GM23338 (cell line): ENCODE measurements around the gene SHROOM2. TPM values are rescaled to one million over a fixed set of nuclear protein-coding genes. Genes with fewer than 3 reads are reported as not detected.

Source experiments
- ATAC-seq: fragments of 200-7000 bp; cut with Tn5 transposase; 3 replicates; pipeline ENCODE4 v1.9.1; 2020
- DNase-seq: peaks from one replicate; pipeline ENCODE4 v3.0.0-alpha.2; 2015; ENCODE audit warnings: low spot score
- H2AFZ ChIP-seq: fragments of 200-600 bp; sonication (generic); 2 replicates; pipeline ENCODE4 v1.8.0; 2016; ENCODE audit warnings: antibody characterized with exemption, mild to moderate bottlenecking, moderate library complexity
- H3F3A ChIP-seq: fragments of 200-600 bp; sonication (generic); replicated peaks from 2 replicates; pipeline ENCODE4 v1.8.0; 2017; ENCODE audit warnings: antibody characterized with exemption, mixed run types, low read depth
- H3K27ac ChIP-seq: fragments of 200-600 bp; sonication (generic); 2 replicates; pipeline ENCODE4 v1.6.1; 2016; ENCODE audit warnings: low read depth
- H3K27me3 ChIP-seq: fragments of 200-600 bp; sonication (generic); 2 replicates; pipeline ENCODE4 v1.8.0; 2016; ENCODE audit warnings: mild to moderate bottlenecking, mixed run types, moderate library complexity; ENCODE audit not compliant: insufficient read depth
- H3K36me3 ChIP-seq: fragments of 200-600 bp; sonication (generic); 2 replicates; pipeline ENCODE4 v1.8.0; 2016; ENCODE audit warnings: mild to moderate bottlenecking; ENCODE audit not compliant: insufficient read depth
- H3K4me1 ChIP-seq: fragments of 200-600 bp; sonication (generic); 2 replicates; pipeline ENCODE4 v1.8.0; 2016; ENCODE audit warnings: mild to moderate bottlenecking, moderate library complexity; ENCODE audit not compliant: insufficient read depth
- H3K4me2 ChIP-seq: fragments of 200-600 bp; sonication (generic); 2 replicates; pipeline ENCODE4 v1.7.1; 2017; ENCODE audit warnings: mixed run types
- H3K4me3 ChIP-seq: fragments of 200-600 bp; sonication (generic); 2 replicates; pipeline ENCODE4 v1.6.1; 2016; ENCODE audit warnings: mixed run types
- H3K79me2 ChIP-seq: fragments of 200-600 bp; sonication (generic); replicated peaks from 2 replicates; pipeline ENCODE4 v1.8.0; 2017; ENCODE audit warnings: mild to moderate bottlenecking; ENCODE audit not compliant: insufficient read depth
- H3K9me2 ChIP-seq: fragments of 200-600 bp; sonication (generic); 2 replicates; pipeline ENCODE4 v1.8.0; 2017; ENCODE audit not compliant: insufficient read depth
- H4K20me1 ChIP-seq: fragments of 200-600 bp; sonication (generic); replicated peaks from 2 replicates; pipeline ENCODE4 v1.8.0; 2017; ENCODE audit warnings: mild to moderate bottlenecking; ENCODE audit not compliant: insufficient read depth
- H3K27ac Mint-ChIP-seq: 2 replicates; pipeline ENCODE4 v1.8.0; 2020; ENCODE audit warnings: inconsistent platforms, mild to moderate bottlenecking, moderate library complexity, mixed read lengths
- H3K27me3 Mint-ChIP-seq: 3 replicates; pipeline ENCODE4 v1.8.0; 2022; ENCODE audit warnings: low read depth, mild to moderate bottlenecking, moderate library complexity, mixed read lengths, inconsistent platforms; ENCODE audit not compliant: insufficient read depth, poor library complexity
- H3K36me3 Mint-ChIP-seq: 3 replicates; pipeline ENCODE4 v1.8.0; 2021; ENCODE audit warnings: low read depth, mild to moderate bottlenecking, inconsistent platforms, moderate library complexity, mixed read lengths
- H3K4me1 Mint-ChIP-seq: 3 replicates; pipeline ENCODE4 v1.8.0; 2020; ENCODE audit warnings: mild to moderate bottlenecking, inconsistent platforms, mixed read lengths
- H3K4me3 Mint-ChIP-seq: 3 replicates; pipeline ENCODE4 v1.8.0; 2021; ENCODE audit warnings: moderate library complexity, mild to moderate bottlenecking, inconsistent platforms, mixed read lengths
- H3K9me3 Mint-ChIP-seq: 3 replicates; pipeline ENCODE4 v1.8.0; 2020; ENCODE audit warnings: moderate library complexity, mild to moderate bottlenecking, inconsistent platforms, mixed read lengths
- CREB1 ChIP-seq: fragments of 250-450 bp; sonication (Bioruptor Pico); IDR thresholded peaks from 2 replicates; pipeline ENCODE4 v1.5.0; 2020; ENCODE audit warnings: low read depth, mild to moderate bottlenecking, moderate library complexity
- CTCF ChIP-seq, 2 experiments: fragments of 200-600 bp in 1 of 2; sonication (generic) in 1 of 2; conservative IDR thresholded peaks; 2 replicates each; pipeline versions ENCODE4 v1.5.1 to v1.6.1; 2016 to 2017; ENCODE audit warnings: antibody characterized with exemption in 2 of 2, low read depth in 2 of 2, mild to moderate bottlenecking in 2 of 2, moderate library complexity in 1 of 2
- ETS1 ChIP-seq: IDR thresholded peaks from 2 replicates; pipeline ENCODE4 v1.6.1; 2016; ENCODE audit warnings: antibody characterized with exemption
- EZH2 ChIP-seq: fragments of 200-600 bp; sonication (generic); IDR thresholded peaks from one replicate; pipeline ENCODE4 v1.8.0; 2017; ENCODE audit warnings: antibody characterized with exemption, mild to moderate bottlenecking, low read depth; ENCODE audit not compliant: unreplicated experiment
- EZH2phosphoT487 ChIP-seq: fragments of 200-600 bp; sonication (generic); IDR thresholded peaks from one replicate; pipeline ENCODE4 v1.8.1; 2018; ENCODE audit warnings: antibody characterized with exemption; ENCODE audit not compliant: unreplicated experiment
- JUNB ChIP-seq: IDR thresholded peaks from one replicate; pipeline ENCODE4 v1.6.1; 2016; ENCODE audit warnings: antibody characterized with exemption; ENCODE audit not compliant: unreplicated experiment
- NANOG ChIP-seq: IDR thresholded peaks from 2 replicates; pipeline ENCODE4 v1.6.1; 2016; ENCODE audit warnings: antibody characterized with exemption, borderline replicate concordance
- STAT1 ChIP-seq: IDR thresholded peaks from one replicate; pipeline ENCODE4 v1.6.1; 2016; ENCODE audit warnings: antibody characterized with exemption; ENCODE audit not compliant: unreplicated experiment
- ZNF114 ChIP-seq: fragments of 250-450 bp; sonication (Bioruptor Pico); IDR thresholded peaks from 2 replicates; pipeline ENCODE4 v1.5.0; 2020; ENCODE audit warnings: mild to moderate bottlenecking, moderate library complexity
- ZNF331 ChIP-seq: fragments of 250-450 bp; sonication (Bioruptor Pico); IDR thresholded peaks from 2 replicates; pipeline ENCODE4 v1.5.0; 2020; ENCODE audit warnings: low read depth, mild to moderate bottlenecking, moderate library complexity
- ZNF462 ChIP-seq: fragments of 250-450 bp; sonication (Bioruptor Pico); IDR thresholded peaks from 2 replicates; pipeline ENCODE4 v1.5.0; 2020; ENCODE audit warnings: mild to moderate bottlenecking, moderate library complexity
- polyA plus RNA-seq: library from polyadenylated mRNA; unstranded; fragments of >200 nt; fragmentation: Nextera tagmentation; extraction: Ambion mirVana; gene quantifications from 2 replicates; pipeline ENCODE4 v1.2.1, GENCODE V29; 2016
- total RNA-seq: library from RNA; depleted of rRNA; stranded (reverse); fragments of >200 nt; shearing (Covaris generic); gene quantifications from 2 replicates; pipeline ENCODE4 v1.2.3, GENCODE V29; 2014

SHROOM2 gene
- total and polyA plus RNA-seq, 2 experiments from 2014 or later, result 3.5 to 15.8 TPM

GRCh38 chrX:9895225-9895912 lies 109.1 kb downstream of the SHROOM2 start:
- Histone ChIP-seq H3K79me2 (no peaks in the 10 kb centered on the region), H3K27me3 (no peaks in the 10 kb centered on the region), H3K9me2 (no peaks in the 10 kb centered on the region), H3K36me3 (no peaks in the 10 kb centered on the region), H2AFZ (no peak overlapping the region), H3F3A (no peaks in the 10 kb centered on the region), H4K20me1 (no peaks in the 10 kb centered on the region), H3K4me1 (no peaks in the 10 kb centered on the region), H3K4me3 (no peak overlapping the region), H3K4me2 (no peak overlapping the region), H3K27ac (no peak overlapping the region)
- peaks cover 9% of the 10 kb centered on the region for H3K36me3 Mint-ChIP-seq
- H3K27ac Mint-ChIP-seq, result no peak overlapping the region
- no peak overlapping the region for H3K4me3 Mint-ChIP-seq
- ATAC-seq (no peak), DNase-seq (no peak)
- no peaks in the 10 kb centered on the region for H3K27me3 Mint-ChIP-seq
- peaks cover 5% of the 10 kb centered on the region for H3K4me1 Mint-ChIP-seq
- no peaks in the 10 kb centered on the region for H3K9me3 Mint-ChIP-seq
- no peak for TF ChIP-seq EZH2phosphoT487
- TF ChIP-seq CTCF (conservative IDR thresholded peaks at IDR 0.05; ENCODE audit: low read depth in 2 of 2), result no peak
- no peak for TF ChIP-seq NANOG
- no peak for TF ChIP-seq EZH2
- TF ChIP-seq CREB1 (CRISPR knock-in tag), result no peak
- no peak for TF ChIP-seq STAT1
- TF ChIP-seq ZNF462 (CRISPR knock-in tag), result no peak
- TF ChIP-seq ZNF331, result no peak
- no peak for TF ChIP-seq JUNB
- no peak for TF ChIP-seq ZNF114 (CRISPR knock-in tag)
- TF ChIP-seq ETS1, result no peak
